NCI-H2171 treated with DMSO at 0.1 percent for 48 hours (cell line): Measurements from ENCODE around the gene CD177.
"Not testable (repeated sequence)": the region's sequence is repeated elsewhere in the genome, so short reads cannot be mapped to it uniquely, and the experiment has no call there.

Experiments
- DNase-seq: peaks from one replicate; lab custom pipeline; 2025; lab: John Stamatoyannopoulos, UW

CD177 gene, protein sequence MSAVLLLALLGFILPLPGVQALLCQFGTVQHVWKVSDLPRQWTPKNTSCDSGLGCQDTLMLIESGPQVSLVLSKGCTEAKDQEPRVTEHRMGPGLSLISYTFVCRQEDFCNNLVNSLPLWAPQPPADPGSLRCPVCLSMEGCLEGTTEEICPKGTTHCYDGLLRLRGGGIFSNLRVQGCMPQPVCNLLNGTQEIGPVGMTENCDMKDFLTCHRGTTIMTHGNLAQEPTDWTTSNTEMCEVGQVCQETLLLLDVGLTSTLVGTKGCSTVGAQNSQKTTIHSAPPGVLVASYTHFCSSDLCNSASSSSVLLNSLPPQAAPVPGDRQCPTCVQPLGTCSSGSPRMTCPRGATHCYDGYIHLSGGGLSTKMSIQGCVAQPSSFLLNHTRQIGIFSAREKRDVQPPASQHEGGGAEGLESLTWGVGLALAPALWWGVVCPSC

DNA sequence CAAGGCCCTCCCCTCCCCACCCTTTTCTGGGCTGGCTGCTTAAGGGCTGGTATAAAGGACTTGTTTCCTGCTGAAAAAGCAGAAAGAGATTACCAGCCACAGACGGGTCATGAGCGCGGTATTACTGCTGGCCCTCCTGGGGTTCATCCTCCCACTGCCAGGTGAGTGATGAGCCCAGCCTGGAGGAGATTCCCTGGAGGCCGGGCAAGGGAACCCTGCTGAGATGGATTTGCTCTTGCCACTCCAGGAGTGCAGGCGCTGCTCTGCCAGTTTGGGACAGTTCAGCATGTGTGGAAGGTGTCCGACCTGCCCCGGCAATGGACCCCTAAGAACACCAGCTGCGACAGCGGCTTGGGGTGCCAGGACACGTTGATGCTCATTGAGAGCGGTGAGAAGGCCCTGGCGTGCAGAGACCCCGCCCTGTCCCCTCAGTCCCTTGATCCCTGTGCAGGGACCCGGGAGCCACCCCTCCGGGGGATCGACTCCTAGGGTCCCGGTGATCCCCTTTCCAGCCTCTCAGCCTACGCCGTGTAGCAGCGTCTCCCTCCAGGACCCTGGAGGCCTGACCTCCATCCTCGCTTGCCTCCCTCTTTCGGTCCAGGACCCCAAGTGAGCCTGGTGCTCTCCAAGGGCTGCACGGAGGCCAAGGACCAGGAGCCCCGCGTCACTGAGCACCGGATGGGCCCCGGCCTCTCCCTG, at the start of gene CD177:
TSS of gene CD177 (plus strand) at position 81 of the 699 bp plus-strand sequence. CDS start at position 110, 29 bp downstream.
- DNase-seq, result no peak

- no peak for DNase-seq
These were observed 47.8 kb upstream of the CD177 start for GRCh38 chr19:43305642-43306041.

DNA sequence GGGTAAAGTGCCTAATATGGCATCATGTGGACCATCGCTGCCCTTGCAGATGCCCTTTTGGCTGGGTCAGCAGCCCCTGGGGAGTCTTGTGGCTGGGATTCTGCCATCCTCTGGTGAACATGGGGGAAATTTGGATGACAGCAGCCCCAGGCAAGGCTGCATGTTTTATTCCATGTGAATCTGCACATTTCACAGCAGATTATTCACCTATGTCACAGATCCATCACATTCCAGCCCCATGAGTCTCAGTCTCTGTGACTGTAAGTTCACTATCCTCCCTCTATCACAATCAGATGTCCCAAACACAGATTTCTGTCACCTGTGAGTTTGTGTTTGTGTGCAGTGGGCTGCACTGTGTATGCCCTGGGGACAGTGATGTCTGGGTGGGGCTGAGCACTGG, 47.4 kb upstream of the CD177 start:
- no peak for DNase-seq

DNA sequence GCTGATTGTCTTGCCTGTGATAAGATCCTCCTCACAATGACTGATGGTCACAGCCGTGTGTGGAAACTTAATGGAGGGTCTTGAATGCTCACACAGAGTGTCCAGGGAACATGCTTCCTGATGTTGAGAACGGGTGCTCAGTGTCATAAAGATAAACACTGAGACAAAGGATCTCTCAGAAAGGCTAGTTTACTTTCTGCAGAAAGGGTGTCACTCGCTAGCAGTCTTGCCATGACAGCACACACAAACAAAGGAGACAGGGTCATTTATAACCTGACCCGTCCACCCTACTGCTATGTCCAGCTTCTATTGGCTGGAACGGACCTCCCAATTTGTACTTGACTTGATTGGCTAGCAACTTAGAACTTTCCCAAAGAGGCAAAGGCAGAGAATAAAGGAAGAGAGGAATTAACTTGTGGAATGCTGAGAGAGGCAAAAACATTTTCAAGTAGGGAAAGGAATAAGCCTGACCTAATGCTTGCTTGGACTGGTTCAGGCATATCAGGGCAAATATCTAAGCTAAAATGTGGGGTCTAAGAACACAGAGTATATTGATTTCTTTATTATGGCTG, 45.2 kb upstream of the CD177 start:
- no peak for DNase-seq

GRCh38 chr19:43309466-43309865, 44.0 kb upstream of the CD177 start:
- no peak for DNase-seq

DNA sequence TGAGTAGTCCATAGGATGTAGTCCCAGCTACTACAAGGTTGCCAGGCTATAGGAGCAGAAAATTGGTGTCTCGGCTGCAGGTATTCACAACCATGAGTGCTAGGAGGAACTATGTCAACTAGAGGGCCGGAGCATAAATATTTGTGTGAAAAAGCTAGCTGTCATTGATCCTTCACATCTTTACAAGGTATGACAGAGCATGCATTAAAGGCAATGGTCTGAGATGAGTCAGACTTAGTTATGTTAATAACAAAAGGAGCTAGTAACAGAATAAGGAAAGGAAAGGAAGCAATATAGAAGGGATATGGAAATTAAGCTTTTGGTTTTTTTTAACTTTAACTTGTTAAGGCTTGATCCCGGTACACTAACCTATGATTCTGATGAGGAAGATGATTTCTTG, 43.3 kb upstream of the CD177 start:
- no peak for DNase-seq

DNA sequence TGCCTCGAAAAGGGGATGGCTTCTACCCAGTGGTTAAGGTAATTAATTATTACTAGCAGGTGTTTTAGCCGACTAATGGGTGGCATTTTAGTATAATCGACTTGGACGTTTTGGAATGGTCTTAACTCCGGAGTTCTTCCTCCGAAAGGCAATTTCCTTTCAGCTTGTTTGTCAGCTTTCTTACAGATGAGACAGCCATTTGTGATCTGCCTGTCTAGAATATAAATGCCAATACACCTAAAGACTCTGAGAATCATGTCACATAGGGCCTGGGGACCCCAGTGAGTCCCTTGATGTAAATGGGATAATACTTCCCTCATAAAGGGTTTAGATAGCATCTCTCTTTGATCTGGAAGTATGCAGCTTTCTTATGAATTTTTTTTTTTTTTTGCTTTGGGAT, 42.2 kb upstream of the CD177 start:
- no peak for DNase-seq

DNA sequence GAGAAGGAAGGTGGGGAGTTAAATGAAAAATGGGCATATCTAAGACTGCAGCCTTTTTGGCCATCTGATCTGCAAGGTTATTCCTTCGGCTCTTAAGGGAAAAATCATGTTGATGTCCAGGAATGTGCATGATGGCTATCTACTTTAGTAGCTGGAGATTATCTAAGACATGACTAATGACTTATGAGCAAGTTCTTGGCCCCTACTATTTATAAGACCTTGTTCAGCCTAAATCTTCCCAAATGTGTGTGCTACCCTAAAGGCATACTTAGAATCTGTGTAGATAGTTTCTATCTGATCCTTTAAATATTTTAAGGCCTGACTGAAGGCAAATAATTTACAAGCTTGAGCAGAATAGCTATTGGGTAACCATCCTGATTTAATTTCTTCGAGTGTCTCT, 41.8 kb upstream of the CD177 start:
- no peak for DNase-seq

- no peak for DNase-seq
These were observed 39.6 kb upstream of the CD177 start for GRCh38 chr19:43313711-43314495.

- DNase-seq, result no peak
These were observed 37.6 kb upstream of the CD177 start for GRCh38 chr19:43315851-43316250.

GRCh38 chr19:43316591-43317319, 36.7 kb upstream of the CD177 start:
- peak; percentile 23 for DNase-seq

DNA sequence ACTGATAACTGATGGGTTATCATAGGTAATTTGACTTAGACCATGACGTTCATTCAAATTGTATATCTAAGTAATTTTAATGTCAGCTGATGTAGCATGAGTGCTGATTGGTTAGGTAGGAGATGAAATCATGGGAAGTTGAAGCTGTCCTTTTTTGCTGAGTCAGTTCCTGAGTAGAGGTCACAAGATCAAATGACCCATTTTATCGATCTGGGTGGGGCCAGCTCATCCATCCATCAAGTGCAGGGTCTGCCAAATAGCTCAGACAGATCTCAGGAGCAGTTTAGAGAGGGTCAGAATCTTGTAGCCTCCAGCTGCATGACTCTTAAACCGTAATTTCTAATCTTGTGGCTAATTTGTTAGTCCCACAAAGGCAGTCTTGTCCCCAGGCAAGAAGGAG, 35.3 kb upstream of the CD177 start:
- DNase-seq, result no peak

DNA sequence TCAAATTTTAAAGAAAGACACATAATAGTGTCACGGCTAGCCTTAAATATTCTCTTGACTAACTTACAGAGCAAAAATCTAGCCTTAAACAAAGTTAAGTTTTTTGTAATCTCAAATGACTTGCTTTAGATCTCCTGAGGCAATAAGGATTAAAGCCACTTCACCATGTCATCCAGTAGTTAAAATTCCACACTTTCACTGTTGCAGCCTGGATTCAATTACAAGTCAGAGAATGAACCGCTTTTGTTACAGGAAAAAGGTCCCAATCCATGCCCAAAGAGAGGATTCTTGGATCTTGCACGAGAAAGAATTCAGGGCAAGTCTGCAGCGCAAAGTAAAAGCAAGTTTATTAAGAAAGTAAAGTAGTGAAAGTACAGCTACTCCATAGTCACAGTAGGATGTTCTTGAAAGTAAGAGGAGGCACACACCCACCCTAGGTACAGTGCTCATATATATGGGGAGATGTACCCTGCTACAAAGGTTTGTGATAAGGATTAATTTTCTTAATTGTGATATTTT, 34.6 kb upstream of the CD177 start:
- DNase-seq, result no peak

DNA sequence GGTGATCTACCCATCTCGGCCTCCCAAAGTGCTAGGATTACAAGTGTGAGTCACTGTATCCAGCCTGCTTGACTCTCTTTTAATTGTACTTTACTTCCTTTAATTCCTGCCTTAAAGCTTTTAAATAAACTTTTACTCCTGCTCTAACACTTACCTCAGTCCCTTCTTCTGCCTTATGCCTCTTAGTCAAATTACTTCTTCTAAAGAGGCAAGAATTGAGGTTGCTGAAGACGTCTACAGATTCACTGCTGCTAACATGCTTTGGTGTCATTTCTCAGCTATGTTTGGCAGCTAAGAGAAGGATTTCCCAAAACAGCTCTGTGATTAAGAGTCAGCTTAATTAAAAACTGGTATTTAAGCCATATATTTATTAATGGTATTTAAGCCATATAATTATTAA, 32.9 kb upstream of the CD177 start:
- DNase-seq, result no peak

GRCh38 chr19:43326761-43327160, 26.7 kb upstream of the CD177 start:
- not testable (repeated sequence) for DNase-seq

- DNase-seq, result not testable (repeated sequence)
These were observed 24.9 kb upstream of the CD177 start for GRCh38 chr19:43328561-43328960.

DNA sequence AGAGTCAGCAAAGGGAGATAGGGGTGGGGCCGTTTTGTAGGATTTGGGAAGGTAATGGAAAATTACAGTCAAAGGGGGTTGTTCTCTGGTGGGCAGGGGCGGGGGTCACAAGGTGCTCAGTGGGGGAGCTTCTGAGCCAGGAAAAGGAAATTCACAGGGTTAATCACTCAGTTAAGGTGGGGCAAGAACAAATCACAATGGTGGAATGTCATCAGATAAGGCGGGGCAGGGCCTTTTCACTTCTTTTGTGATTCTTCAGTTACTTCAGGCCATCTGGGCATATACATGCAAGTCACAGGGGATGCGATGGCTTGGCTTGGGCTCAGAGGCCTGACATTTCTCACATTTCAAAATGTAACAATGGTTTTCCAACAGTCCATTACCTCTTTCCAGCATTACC, 24.4 kb upstream of the CD177 start:
- not testable (repeated sequence) for DNase-seq

DNA sequence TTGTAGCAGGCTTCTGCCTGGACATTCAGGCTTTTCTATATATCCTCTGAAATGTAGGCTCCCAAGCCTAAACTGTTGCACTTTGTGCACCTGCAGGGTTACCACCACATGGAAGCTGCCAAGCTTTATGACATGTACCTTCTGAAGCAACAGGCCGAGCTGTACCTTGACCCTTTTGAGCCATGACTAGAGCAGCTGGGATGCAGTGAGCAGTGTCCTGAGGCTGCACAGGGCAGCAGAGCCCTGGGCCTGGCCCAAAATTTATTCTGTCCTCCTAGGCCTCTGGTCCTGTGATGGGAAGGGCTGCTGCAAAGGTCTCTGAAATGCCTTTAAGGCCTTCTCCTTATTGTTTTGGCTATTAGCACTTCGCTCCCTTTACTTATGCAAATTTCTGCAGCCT, 23.5 kb upstream of the CD177 start:
- no peak for DNase-seq

- DNase-seq, result no peak
These were observed 22.6 kb upstream of the CD177 start for GRCh38 chr19:43330726-43331434.

DNA sequence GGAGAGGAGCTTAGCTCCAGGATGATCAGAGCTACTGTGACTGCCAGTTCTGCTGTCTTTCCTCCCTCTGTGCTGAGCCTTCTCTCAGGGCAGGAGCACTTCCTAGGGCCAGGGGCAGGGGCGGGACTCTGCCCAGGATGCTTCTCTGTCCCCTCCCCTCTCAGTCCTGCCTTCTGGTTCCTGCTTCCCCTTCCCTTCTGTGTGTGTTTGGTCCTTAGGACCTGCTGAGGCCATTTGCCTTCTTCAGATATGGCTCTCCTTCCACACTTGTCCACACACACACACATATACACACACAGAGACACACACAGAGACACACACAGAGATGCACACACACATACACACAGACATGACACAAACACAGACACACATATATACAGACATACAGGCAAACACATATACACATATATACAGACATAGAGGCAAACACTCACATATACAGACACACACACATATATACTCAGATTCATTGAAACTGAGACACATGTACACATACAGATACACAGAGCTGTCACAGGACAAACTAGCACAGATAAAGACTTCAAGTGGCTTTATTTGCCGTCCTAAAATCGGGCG, 22.0 kb upstream of the CD177 start:
- DNase-seq, result no peak
